B cell (primary cell): Measurements from ENCODE around the gene LCN12. TPM values are rescaled to one million over a fixed set of nuclear protein-coding genes. Genes with fewer than 3 reads are reported as not detected.

Source experiments
- ATAC-seq: fragments of 200-7000 bp; cut with Tn5 transposase; one replicate; pipeline ENCODE4 v1.10.0; 2021; ENCODE audit warnings: low read depth, mild to moderate bottlenecking, moderate number of reproducible peaks, moderate library complexity
- CTCF ChIA-PET: fragments of 350-600 bp; sonication (Branson Sonifier 250); formaldehyde crosslinking; loops from one replicate; lab custom pipeline; 2021; ENCODE audit warnings: antibody characterized with exemption, inconsistent platforms; lab: Charles Lee
- POLR2A ChIA-PET: fragments of 350-600 bp; sonication (Branson Sonifier 250); formaldehyde crosslinking; loops from one replicate; lab custom pipeline; 2021; ENCODE audit warnings: antibody characterized with exemption; lab: Charles Lee
- DNase-seq: peaks from one replicate; pipeline ENCODE4 v3.0.0; 2013
- H2AFZ ChIP-seq: 2 replicates; pipeline ENCODE4 v1.6.1; 2012; ENCODE audit warnings: mild to moderate bottlenecking, low read depth, low read length; ENCODE audit not compliant: insufficient read depth, poor library complexity, severe bottlenecking
- H3K27ac ChIP-seq, 2 donors: 1 replicate in 1 of 2; 2 replicates in 1 of 2; pipeline ENCODE4 v1.5.1; 2012 to 2013; ENCODE audit warnings: low read length in 2 of 2, mild to moderate bottlenecking in 2 of 2, moderate library complexity in 1 of 2
- H3K27me3 ChIP-seq, 4 experiments: fragments of 200-600 bp in 1 of 4; sonication (generic) in 1 of 4; replicated peaks in 1 of 4; 1 replicate in 2 of 4; 2 replicates in 2 of 4; pipeline versions ENCODE4 v1.6.1 to v1.7.0; 2013 to 2016; ENCODE audit warnings: low read length in 3 of 4, mild to moderate bottlenecking in 2 of 4, mixed read lengths in 1 of 4, moderate library complexity in 1 of 4; ENCODE audit not compliant: insufficient read depth in 4 of 4, control insufficient read depth in 3 of 4; ENCODE audit errors: control extremely low read depth in 1 of 4
- H3K36me3 ChIP-seq, 2 experiments: replicated peaks in 1 of 2; 1 replicate in 1 of 2; 2 replicates in 1 of 2; pipeline versions ENCODE4 v1.6.1 to v1.7.1; 2013; ENCODE audit warnings: low read length in 1 of 2; ENCODE audit not compliant: insufficient read depth in 2 of 2, control insufficient read depth in 1 of 2; ENCODE audit errors: control extremely low read depth in 1 of 2, extremely low read depth in 1 of 2
- H3K4me1 ChIP-seq, 2 donors: fragments of 200-600 bp in 1 of 2; sonication (generic) in 1 of 2; 1 replicate in 1 of 2; 2 replicates in 1 of 2; pipeline versions ENCODE4 v1.5.1 to v1.6.1; 2013 to 2017; ENCODE audit warnings: low read length in 2 of 2; ENCODE audit not compliant: control insufficient read depth in 2 of 2, insufficient read depth in 2 of 2
- H3K4me2 ChIP-seq: replicated peaks from 2 replicates; pipeline ENCODE3; 2012; ENCODE audit warnings: mild to moderate bottlenecking, low read depth, low read length; ENCODE audit not compliant: poor library complexity, severe bottlenecking
- H3K4me3 ChIP-seq, 5 experiments: fragments of 200-600 bp in 1 of 5; sonication (generic) in 1 of 5; 1 replicate in 3 of 5; 2 replicates in 2 of 5; pipeline versions ENCODE4 v1.5.1 to v1.7.0; 2011 to 2016; ENCODE audit warnings: low read length in 4 of 5, mild to moderate bottlenecking in 4 of 5, low read depth in 2 of 5, control low read depth in 1 of 5, moderate library complexity in 1 of 5; ENCODE audit not compliant: insufficient read depth in 1 of 5; ENCODE audit errors: control extremely low read depth in 1 of 5, extremely low read depth in 1 of 5
- H3K79me2 ChIP-seq: fragments of 200-600 bp; sonication (generic); one replicate; pipeline ENCODE4 v1.6.0; 2016; ENCODE audit warnings: low read length; ENCODE audit not compliant: control insufficient read depth, insufficient read depth
- H3K9ac ChIP-seq: fragments of 200-600 bp; sonication (generic); 2 replicates; pipeline ENCODE4 v1.6.1; 2017; ENCODE audit warnings: mild to moderate bottlenecking, low read length, moderate library complexity
- H3K9me3 ChIP-seq, 3 donors: one replicate each; pipeline versions ENCODE4 v1.6.1 to v1.7.1; 2013; ENCODE audit warnings: low read length in 2 of 3; ENCODE audit not compliant: control insufficient read depth in 2 of 3, insufficient read depth in 1 of 3; ENCODE audit errors: control extremely low read depth in 1 of 3
- H4K20me1 ChIP-seq: 2 replicates; pipeline ENCODE4 v1.6.0; 2012; ENCODE audit warnings: mild to moderate bottlenecking, low read length; ENCODE audit not compliant: insufficient read depth, control insufficient read depth, poor library complexity, severe bottlenecking
- H3K27ac Mint-ChIP-seq: one replicate; pipeline ENCODE4 v1.8.0; 2021; ENCODE audit warnings: mixed read lengths
- H3K27me3 Mint-ChIP-seq: one replicate; pipeline ENCODE4 v1.8.0; 2021; ENCODE audit warnings: mixed read lengths
- H3K4me1 Mint-ChIP-seq: one replicate; pipeline ENCODE4 v1.8.0; 2021; ENCODE audit warnings: mixed read lengths
- H3K4me3 Mint-ChIP-seq: one replicate; pipeline ENCODE4 v1.8.0; 2021; ENCODE audit warnings: mixed read lengths
- H3K9me3 Mint-ChIP-seq: one replicate; pipeline ENCODE4 v1.8.0; 2022; ENCODE audit warnings: mixed read lengths; ENCODE audit not compliant: insufficient read depth
- CTCF ChIP-seq: fragments of 200-600 bp; IDR thresholded peaks from one replicate; pipeline ENCODE4 v1.8.0; 2022; ENCODE audit warnings: antibody characterized with exemption, mild to moderate bottlenecking
- EZH2 ChIP-seq: IDR thresholded peaks from 2 replicates; pipeline ENCODE4 v1.6.1; 2012; ENCODE audit warnings: borderline replicate concordance, low read depth, mild to moderate bottlenecking, moderate library complexity, low read length; ENCODE audit not compliant: insufficient read depth, poor library complexity, severe bottlenecking
- WGBS: methylation state at CpG from one replicate; pipeline ENCODE4 v1.1.5; 2013; ENCODE audit warnings: missing lambda C conversion rate; ENCODE audit not compliant: insufficient coverage; 5-methylcytosine and 5-hydroxymethylcytosine counted together
- intact Hi-C: fragments of 100-400 bp; cut with micrococcal nuclease; formaldehyde crosslinking; loops from one replicate; pipeline ENCODE4 v1.10.0; 2022
- polyA plus RNA-seq: library from polyadenylated mRNA; depleted of rRNA; stranded (reverse); fragments of >200 nt; gene quantifications from 2 replicates; pipeline ENCODE4 v1.2.3, GENCODE V29; 2012
- total RNA-seq, 2 donors: library from RNA; stranded (reverse); fragments of 120-200 nt in 1 of 2; gene quantifications; 1 replicate in 1 of 2; 2 replicates in 1 of 2; pipeline versions ENCODE4 v1.2.3 to v1.2.4, GENCODE V29; 2013 to 2022

Gene LCN12
- total and polyA plus RNA-seq, 2 donors (not counting 1 experiment from before 2014, with no cell fraction given) = 2.4 to 2.6 TPM

DNA sequence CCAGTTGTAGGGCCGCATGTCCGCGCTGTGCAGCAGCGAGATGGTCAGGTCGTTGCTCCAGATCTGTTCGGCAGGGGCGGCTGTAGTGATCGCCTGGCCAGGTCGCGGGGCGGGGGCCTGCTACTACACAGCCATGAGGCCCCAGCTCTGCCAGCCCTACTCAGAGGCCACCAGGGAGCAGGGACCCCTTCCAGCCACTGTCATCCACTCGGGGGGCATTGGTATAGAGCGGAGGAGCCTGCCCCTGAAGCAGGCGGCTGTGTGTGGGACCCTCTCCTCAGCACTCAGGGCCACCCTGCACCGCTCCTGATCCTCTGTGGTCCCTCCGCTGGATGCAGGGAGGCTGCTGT is 9.2 kb upstream of the LCN12 start:
- POLR2A ChIA-PET = interaction anchor here (0.7 kb wide), 1 partner anchor 57 kb away, joined by 6 read pairs; the partner anchor contains the start of gene TRAF2
- CTCF ChIA-PET = no interaction called here
- intact Hi-C loops = no loop called here

More for the DNA sequence above, 9.2 kb upstream of the LCN12 start:
- ATAC-seq (no peak), DNase-seq (no peak)
- H3K27me3 Mint-ChIP-seq = no peaks in the 10 kb centered on the region
- H3K4me1 ChIP-seq = peaks cover 6 to 21% of the 10 kb centered on the region in 2 donors
- peak overlapping the region; percentile 81 for H3K4me2 ChIP-seq
- peaks cover 22% of the 10 kb centered on the region for H3K79me2 ChIP-seq
- no peak overlapping the region for H2AFZ ChIP-seq
- peaks cover 51% of the 10 kb centered on the region for H4K20me1 ChIP-seq
- H3K36me3 ChIP-seq = peaks cover 2 to 36% of the 10 kb centered on the region in 2 experiments
- H3K9me3 Mint-ChIP-seq = no peaks in the 10 kb centered on the region
- TF ChIP-seq EZH2 (no peak), CTCF (no peak)
- no peak overlapping the region for H3K27ac ChIP-seq
- no peak overlapping the region for H3K9ac ChIP-seq
- peak overlapping the region; percentile 50 for H3K27ac Mint-ChIP-seq
- 97% methylated on average over 15 of the region's 16 CpGs for WGBS
- peaks cover 7% of the 10 kb centered on the region for H3K4me1 Mint-ChIP-seq
- no peaks in the 10 kb centered on the region for H3K27me3 ChIP-seq
- H3K4me3 Mint-ChIP-seq = peak overlapping the region; percentile 61
- no peaks in the 10 kb centered on the region for H3K9me3 ChIP-seq
- H3K4me3 ChIP-seq = no peak overlapping the region
